Measurements from ENCODE around the gene MDM1. TPM values are rescaled to one million over a fixed set of nuclear protein-coding genes. Genes with fewer than 3 reads are reported as not detected.

MDM1 gene
- total RNA-seq, 3 donors from 2014 or later = 7.1 to 70.9 (median 11.5) TPM

GRCh38 chr12:68285541-68285940, 46.6 kb downstream of the MDM1 start:
- TF ChIP-seq CTCF (IDR thresholded peaks at IDR 0.05) = no peak
- no peak for ATAC-seq
- no peaks in the 10 kb centered on the region for H3K4me1 ChIP-seq (ENCODE audit: low read depth)
- intact Hi-C loops (cut with DNase I, micrococcal nuclease) = no loop called here
- H3K36me3 ChIP-seq (ENCODE audit: low read depth) = no peaks in the 10 kb centered on the region
- DNase-seq = no peak
- H3K4me3 ChIP-seq = no peak overlapping the region
- H3K9me3 ChIP-seq = no peaks in the 10 kb centered on the region

GRCh38 chr12:68281322-68282077, 50.7 kb downstream of the MDM1 start:
- no peaks in the 10 kb centered on the region for H3K36me3 ChIP-seq (ENCODE audit: low read depth)
- DNase-seq (no peak), ATAC-seq (no peak)
- no peaks in the 10 kb centered on the region for H3K4me1 ChIP-seq (ENCODE audit: low read depth)
- intact Hi-C loops (cut with DNase I, micrococcal nuclease) = no loop called here
- H3K9me3 ChIP-seq = no peaks in the 10 kb centered on the region
- no peak overlapping the region for H3K4me3 ChIP-seq
- TF ChIP-seq CTCF (IDR thresholded peaks at IDR 0.05) = no peak

- Histone ChIP-seq H3K36me3 (ENCODE audit: low read depth) (no peaks in the 10 kb centered on the region), H3K4me1 (ENCODE audit: low read depth) (no peaks in the 10 kb centered on the region), H3K4me3 (no peak overlapping the region), H3K9me3 (no peaks in the 10 kb centered on the region)
- intact Hi-C loops (cut with DNase I, micrococcal nuclease) = no loop called here
- DNase-seq = no peak
- no peak for ATAC-seq
- no peak for TF ChIP-seq CTCF (IDR thresholded peaks at IDR 0.05)
Observed at GRCh38 chr12:68280240-68280639, 51.9 kb downstream of the MDM1 start.

- no peaks in the 10 kb centered on the region for H3K36me3 ChIP-seq (ENCODE audit: low read depth)
- intact Hi-C loops (cut with DNase I, micrococcal nuclease) = no loop called here
- no peak for TF ChIP-seq CTCF (IDR thresholded peaks at IDR 0.05)
- no peak overlapping the region for H3K4me3 ChIP-seq
- H3K9me3 ChIP-seq = no peaks in the 10 kb centered on the region
- ATAC-seq (no peak), DNase-seq (no peak)
- H3K4me1 ChIP-seq (ENCODE audit: low read depth) = no peaks in the 10 kb centered on the region
Observed at GRCh38 chr12:68279227-68280054, 52.7 kb downstream of the MDM1 start.

GRCh38 chr12:68276402-68276930, 55.7 kb downstream of the MDM1 start:
- Histone ChIP-seq H3K4me3 (no peak overlapping the region), H3K9me3 (no peaks in the 10 kb centered on the region), H3K36me3 (ENCODE audit: low read depth) (no peaks in the 10 kb centered on the region), H3K4me1 (ENCODE audit: low read depth) (no peaks in the 10 kb centered on the region)
- intact Hi-C loops (cut with DNase I, micrococcal nuclease) = no loop called here
- DNase-seq (no peak), ATAC-seq (no peak)
- no peak for TF ChIP-seq CTCF (IDR thresholded peaks at IDR 0.05)

Measured in mucosa of descending colon (tissue), 3 donors.